Panc1 (cell line): ENCODE data around the gene ELAC1.

Source experiments
- CTCF ChIP-seq: fragments of 450-650 bp; IDR thresholded peaks from 2 replicates; pipeline ENCODE4 v1.5.1; 2017; ENCODE audit warnings: mild to moderate bottlenecking
- POLR2AphosphoS5 ChIP-seq: IDR thresholded peaks from 2 replicates; pipeline ENCODE4 v1.6.1; 2012; ENCODE audit warnings: mild to moderate bottlenecking, low read depth, low read length, moderate library complexity
- REST ChIP-seq, 2 experiments: IDR thresholded peaks; 2 replicates each; pipeline ENCODE4 v1.6.1; 2011 to 2012; ENCODE audit warnings: low read depth in 2 of 2, control low read depth in 1 of 2, low read length in 1 of 2, mild to moderate bottlenecking in 1 of 2, moderate library complexity in 1 of 2; ENCODE audit not compliant: insufficient read depth in 1 of 2
- SIN3A ChIP-seq: IDR thresholded peaks from 2 replicates; pipeline ENCODE4 v1.6.1; 2012; ENCODE audit warnings: low read depth, mild to moderate bottlenecking, low read length, moderate library complexity, borderline replicate concordance; ENCODE audit not compliant: insufficient read depth

- TF ChIP-seq CTCF (no peak), REST (IDR thresholded peaks at IDR 0.05; ENCODE audit: insufficient read depth in 1 of 2, low read depth in 2 of 2, low read length in 1 of 2) (no peak), POLR2AphosphoS5 (no peak), SIN3A (no peak)
These were observed 42.4 kb downstream of the ELAC1 start for GRCh38 chr18:51010218-51010617.
